22Rv1 (cell line): ENCODE data around the gene TAF7L.

ENCODE experiments used
- H3K27ac ChIP-seq: fragments of 450-650 bp; 2 replicates; pipeline ENCODE4 v1.5.1; 2017
- CTCF ChIP-seq: fragments of 450-650 bp; IDR thresholded peaks from 2 replicates; pipeline ENCODE4 v1.5.1; 2017; ENCODE audit warnings: mild to moderate bottlenecking
- ZFX ChIP-seq: fragments of 450-650 bp; IDR thresholded peaks from 2 replicates; pipeline ENCODE4 v1.6.1; 2017; ENCODE audit warnings: antibody characterized with exemption, borderline replicate concordance

Gene TAF7L

GRCh38 chrX:101219864-101220346, 71.2 kb downstream of the TAF7L start:
- TF ChIP-seq CTCF, result no peak
- TF ChIP-seq ZFX, result no peak
- no peak overlapping the region for H3K27ac ChIP-seq

GRCh38 chrX:101219116-101219863, 71.8 kb downstream of the TAF7L start, which contains the start of gene DRP2:
DRP2 (plus strand) TSS chrX:101219786; CDS start chrX:101231648, 11,862 bp downstream.
- no peak within 1 kb of the TSS for H3K27ac ChIP-seq
- no peak for TF ChIP-seq ZFX
- TF ChIP-seq CTCF, result no peak
